HL-60/S4 treated with retinoic acid at 250 ng/mL for 4 days and 3 days (cell line): Measurements from ENCODE around the gene WNT5A.

ENCODE experiments used
- in situ Hi-C: fragments of 300-500 bp; cut with MboI; formaldehyde crosslinking; loops from 2 replicates; pipeline ENCODE4 v1.7.0; 2022; ENCODE audit warnings: low sequenced_read_pairs

Gene WNT5A

GRCh38 chr3:55482496-55483195 lies 4.5 kb downstream of the WNT5A start:
- in situ Hi-C loops, result no loop called here

- in situ Hi-C loops, result no loop called here
Observed at GRCh38 chr3:55481744-55482495, 5.2 kb downstream of the WNT5A start.

- in situ Hi-C loops, result no loop called here
Observed at GRCh38 chr3:55480911-55481743, 6.0 kb downstream of the WNT5A start.

GRCh38 chr3:55477306-55478303 lies 9.5 kb downstream of the WNT5A start:
- in situ Hi-C loops, result no loop called here

- in situ Hi-C loops, result no loop called here
Observed at GRCh38 chr3:55476515-55476914, 10.6 kb downstream of the WNT5A start.

- in situ Hi-C loops, result no loop called here
Observed at GRCh38 chr3:55474213-55474632, 12.9 kb downstream of the WNT5A start.

DNA sequence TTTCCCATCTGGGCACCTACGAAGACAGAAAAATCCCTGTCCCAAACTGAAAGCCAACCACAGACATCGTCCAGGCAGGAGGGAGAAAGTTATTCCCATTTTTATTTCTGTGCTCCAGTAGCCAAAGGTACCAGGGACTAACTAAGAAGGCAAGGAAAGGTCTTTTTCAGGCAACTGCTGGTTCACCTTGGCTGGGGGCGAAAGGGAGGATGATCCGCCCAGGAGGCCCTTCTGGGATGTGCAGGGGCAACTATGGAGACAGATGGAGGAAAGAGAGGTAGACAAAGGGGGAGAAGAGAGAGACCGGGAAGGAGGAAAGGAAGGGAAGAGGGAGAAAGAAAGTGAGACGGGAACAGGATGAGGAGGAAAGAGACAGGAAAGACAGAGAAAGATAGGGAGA lies 13.3 kb downstream of the WNT5A start:
- in situ Hi-C loops, result no loop called here

GRCh38 chr3:55471522-55472280 lies 15.4 kb downstream of the WNT5A start:
- in situ Hi-C loops, result no loop called here

- in situ Hi-C loops, result no loop called here
Observed at GRCh38 chr3:55471084-55471483, 16.0 kb downstream of the WNT5A start.

DNA sequence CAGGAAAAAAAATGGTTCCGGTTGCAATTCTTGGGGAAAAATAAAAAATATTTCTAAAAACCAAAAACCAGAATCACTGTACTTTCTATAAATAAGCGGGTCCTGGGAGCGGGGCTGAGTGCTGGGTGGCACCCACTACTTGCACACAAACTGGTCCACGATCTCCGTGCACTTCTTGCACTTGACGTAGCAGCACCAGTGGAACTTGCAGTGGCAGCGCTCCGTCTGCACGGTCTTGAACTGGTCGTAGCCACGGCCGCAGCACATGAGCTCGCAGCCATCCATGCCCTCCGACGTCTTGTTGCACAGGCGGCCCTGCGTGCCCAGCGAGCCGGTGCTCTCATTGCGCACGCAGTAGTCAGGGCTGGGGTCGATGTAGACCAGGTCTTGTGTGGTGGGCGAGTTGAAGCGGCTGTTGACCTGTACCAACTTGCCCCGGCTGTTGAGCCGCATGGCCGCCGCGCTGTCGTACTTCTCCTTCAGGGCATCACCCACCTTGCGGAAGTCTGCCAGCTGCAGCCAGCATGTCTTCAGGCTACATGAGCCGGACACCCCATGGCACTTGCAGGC lies 17.1 kb downstream of the WNT5A start:
- in situ Hi-C loops, result no loop called here

GRCh38 chr3:55468251-55468650 lies 18.9 kb downstream of the WNT5A start:
- in situ Hi-C loops, result no loop called here

GRCh38 chr3:55467099-55467498 lies 20.0 kb downstream of the WNT5A start:
- in situ Hi-C loops, result no loop called here

- in situ Hi-C loops, result no loop called here
Observed at GRCh38 chr3:55466526-55466925, 20.6 kb downstream of the WNT5A start.

DNA sequence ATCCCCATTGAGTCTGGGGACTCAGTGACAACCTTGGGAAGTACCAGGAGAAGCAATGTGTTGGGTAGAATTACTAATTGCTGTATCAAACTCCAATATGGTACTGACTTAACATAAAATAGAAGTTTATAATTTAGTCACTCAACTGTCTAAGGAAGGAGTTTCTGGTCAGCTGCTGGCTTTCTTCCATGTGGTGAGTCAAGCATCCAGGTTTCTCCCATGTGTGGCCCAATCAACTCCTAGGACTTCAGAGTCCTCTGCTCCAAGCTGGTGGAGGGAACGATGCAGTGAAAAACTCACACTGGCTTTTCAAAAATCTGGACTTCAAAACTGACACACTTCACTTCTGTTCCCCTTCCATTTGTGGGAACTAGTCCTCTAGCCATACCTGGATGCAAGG lies 25.2 kb downstream of the WNT5A start:
- in situ Hi-C loops, result no loop called here

- in situ Hi-C loops, result no loop called here
Observed at GRCh38 chr3:55459838-55460237, 27.3 kb downstream of the WNT5A start.

DNA sequence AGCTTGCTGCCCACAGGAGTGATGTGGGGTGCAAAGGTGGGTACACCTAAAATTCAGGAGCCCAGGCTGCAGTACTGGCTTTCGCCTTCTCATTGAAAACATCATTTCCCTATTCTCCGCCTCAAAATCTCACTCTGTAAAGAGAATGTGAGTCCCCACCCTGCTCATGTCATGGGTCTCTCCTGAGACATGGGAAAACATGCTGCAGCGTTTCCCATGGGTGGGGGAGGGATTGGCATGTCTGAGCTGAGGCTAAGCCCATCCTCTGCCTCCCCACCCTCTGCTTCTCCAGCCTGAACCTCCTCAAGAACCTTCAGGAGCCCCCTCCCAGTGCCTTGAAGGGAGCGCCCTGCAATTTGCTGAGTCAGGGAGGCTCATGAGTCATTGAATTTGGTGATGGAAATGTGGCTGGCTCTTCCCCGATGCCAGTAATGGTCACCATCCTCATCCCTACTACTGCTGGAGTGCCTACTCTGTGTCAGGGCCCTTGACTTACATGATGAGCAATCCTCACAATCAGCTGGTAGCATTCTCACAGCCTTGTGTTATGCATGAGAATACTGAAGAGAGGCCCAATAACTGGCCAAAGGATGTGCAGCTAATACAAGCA lies 28.8 kb downstream of the WNT5A start:
- in situ Hi-C loops, result no loop called here

DNA sequence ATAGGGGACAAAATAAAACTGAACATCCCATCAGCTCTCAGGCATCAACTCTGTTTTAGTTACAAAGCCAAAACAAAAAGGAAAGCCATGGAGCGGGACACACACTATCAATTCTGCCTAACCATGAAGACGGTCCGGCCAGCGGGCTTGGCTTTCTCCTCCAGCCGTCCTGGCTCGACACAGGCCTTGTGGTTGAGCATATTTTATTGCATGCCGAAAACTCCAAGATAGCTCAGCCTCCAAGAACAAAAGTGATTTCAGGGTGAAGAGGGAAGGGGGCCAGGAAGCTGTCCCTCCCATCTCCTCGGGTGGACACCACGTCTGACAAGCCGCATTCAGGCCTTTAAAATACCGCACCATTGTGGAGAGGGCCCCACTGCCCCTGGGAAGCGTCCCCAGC lies 31.2 kb downstream of the WNT5A start:
- in situ Hi-C loops, result no loop called here

DNA sequence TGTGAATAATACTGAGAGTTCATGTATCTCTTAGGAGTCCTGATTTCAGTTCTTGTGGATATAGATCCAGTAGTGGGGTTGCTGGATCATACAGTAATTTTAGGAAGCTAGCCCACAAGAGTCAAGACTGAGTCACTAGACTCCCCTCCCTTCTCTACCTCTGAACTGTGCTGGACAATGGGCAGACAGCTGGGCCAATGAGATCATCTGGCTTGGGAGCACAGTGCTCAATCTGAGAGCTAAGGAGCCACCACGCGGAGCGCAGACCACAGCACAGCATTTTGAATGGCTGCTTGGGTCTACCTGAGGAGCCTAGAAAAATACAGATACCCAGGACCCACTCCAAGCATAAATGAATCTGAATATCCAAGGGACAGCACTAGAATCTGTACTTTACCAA lies 32.5 kb downstream of the WNT5A start:
- in situ Hi-C loops, result no loop called here
